K562 (cell line): ENCODE results near the gene CADPS2. TPM values are rescaled to one million over a fixed set of nuclear protein-coding genes. Genes with fewer than 3 reads are reported as not detected.

Source experiments
- ATAC-seq: fragments of 200-7000 bp; cut with Tn5 transposase; 3 replicates; pipeline ENCODE4 v1.9.1; 2020; ENCODE audit warnings: moderate library complexity
- BruUV-seq: library from RNA; stranded (reverse); fragments of 400-500 nt; replicated peaks from 2 replicates; lab custom pipeline; 2021; lab: Mats Ljungman, UMichigan
- CTCF ChIA-PET: fragments of 300-600 bp; formaldehyde crosslinking; extraction: SDS; loops from one replicate; lab custom pipeline; 2021; ENCODE audit warnings: low intra/inter-chr PET ratio; lab: Yijun Ruan, JAX
- POLR2A ChIA-PET: fragments of 300-600, 350-650 bp; sonication (Branson Sonifier 250); formaldehyde crosslinking; extraction: SDS; loops from one replicate; lab custom pipeline; 2021; ENCODE audit warnings: antibody characterized with exemption, inconsistent platforms; lab: Yijun Ruan, JAX
- DNase-seq, 4 experiments: peaks; one replicate each; pipeline versions ENCODE4 v3.0.0 to v3.0.0-alpha.2; 2011 to 2018; ENCODE audit warnings: low spot score in 3 of 4, mixed read lengths in 3 of 4; ENCODE audit errors: extremely low read depth in 1 of 4
- FAIRE-seq: peaks from 2 replicates; lab custom pipeline; 2011; peaks lifted over from hg19 to GRCh38; lab: Jason Lieb, UNC
- H2AFZ ChIP-seq: 2 replicates; pipeline ENCODE4 v1.6.0; 2011; ENCODE audit warnings: low read depth, low read length, control low read depth, inconsistent platforms
- H3K27ac ChIP-seq: fragments of 200-600 bp; 3 replicates; pipeline ENCODE4 v1.8.0; 2011; ENCODE audit warnings: low read depth, mild to moderate bottlenecking, control low read depth, inconsistent platforms, low read length, moderate library complexity, mixed read lengths; ENCODE audit errors: extremely low read depth
- H3K27me3 ChIP-seq, 2 experiments: fragments of 300-600 bp in 1 of 2; 2 replicates in 1 of 2; 3 replicates in 1 of 2; pipeline versions ENCODE4 v1.6.0 to v1.8.0; 2011; ENCODE audit warnings: inconsistent platforms in 2 of 2, low read length in 2 of 2, mild to moderate bottlenecking in 1 of 2, mixed read lengths in 1 of 2, moderate library complexity in 1 of 2; ENCODE audit not compliant: control insufficient read depth in 2 of 2, insufficient read depth in 2 of 2
- H3K36me3 ChIP-seq: fragments of 300-600 bp; 3 replicates; pipeline ENCODE4 v1.8.0; 2011; ENCODE audit warnings: mild to moderate bottlenecking, low read length, inconsistent platforms; ENCODE audit not compliant: control insufficient read depth, insufficient read depth
- H3K4me1 ChIP-seq, 2 experiments: fragments of 200-600 bp in 1 of 2; replicated peaks in 1 of 2; 2 replicates in 1 of 2; 3 replicates in 1 of 2; pipeline versions ENCODE4 v1.5.1 to v1.8.0; 2011; ENCODE audit warnings: inconsistent platforms in 2 of 2, low read length in 2 of 2, mild to moderate bottlenecking in 1 of 2, mixed read lengths in 1 of 2, moderate library complexity in 1 of 2; ENCODE audit not compliant: control insufficient read depth in 2 of 2, insufficient read depth in 2 of 2
- H3K4me2 ChIP-seq: 2 replicates; pipeline ENCODE4 v1.6.1; 2011; ENCODE audit warnings: low read length, control low read depth, inconsistent platforms, mixed read lengths; ENCODE audit not compliant: insufficient read depth
- H3K4me3 ChIP-seq: fragments of 200-600 bp; sonication (generic), shearing (Covaris generic); 2 replicates; pipeline ENCODE4 v1.5.1; 2016; ENCODE audit warnings: control low read depth, inconsistent platforms
- H3K79me2 ChIP-seq: fragments of 200-600 bp; 3 replicates; pipeline ENCODE4 v1.8.0; 2011; ENCODE audit warnings: low read length, inconsistent platforms; ENCODE audit not compliant: control insufficient read depth, insufficient read depth
- H3K9ac ChIP-seq, 2 experiments: 2 replicates each; pipeline versions ENCODE4 v1.6.0 to v1.6.1; 2011; ENCODE audit warnings: low read depth in 2 of 2, low read length in 2 of 2, control low read depth in 1 of 2, inconsistent platforms in 1 of 2, mild to moderate bottlenecking in 1 of 2, mixed read lengths in 1 of 2; ENCODE audit not compliant: insufficient read depth in 1 of 2
- H3K9me1 ChIP-seq: one replicate; pipeline ENCODE4 v1.6.0; 2011; ENCODE audit warnings: inconsistent platforms, mild to moderate bottlenecking, low read length, moderate library complexity; ENCODE audit not compliant: control insufficient read depth, insufficient read depth
- H3K9me3 ChIP-seq: replicated peaks from 2 replicates; pipeline ENCODE4 v1.5.1; 2011; ENCODE audit warnings: low read depth, low read length, inconsistent platforms; ENCODE audit not compliant: control insufficient read depth, insufficient read depth
- H4K20me1 ChIP-seq: replicated peaks from 2 replicates; pipeline ENCODE4 v1.6.1; 2011; ENCODE audit warnings: low read length, inconsistent platforms, mixed read lengths; ENCODE audit not compliant: control insufficient read depth, insufficient read depth
- ATF3 ChIP-seq, 2 experiments: fragments of 450-650 bp in 1 of 2; sonication (generic) in 1 of 2; formaldehyde crosslinking in 1 of 2; IDR thresholded peaks in 1 of 2; conservative IDR thresholded peaks in 1 of 2; 2 replicates each; pipeline versions ENCODE4 v1.6.1 to v1.8.1; 2016 to 2023; ENCODE audit warnings: mild to moderate bottlenecking in 2 of 2, moderate library complexity in 2 of 2, inconsistent platforms in 1 of 2, missing genetic modification reagents in 1 of 2
- GATA2 ChIP-seq: sonication (generic); formaldehyde crosslinking; IDR thresholded peaks from 2 replicates; pipeline ENCODE4 v1.4.0; 2020; ENCODE audit warnings: mild to moderate bottlenecking, missing genetic modification reagents
- PRMT5 ChIP-seq: sonication (generic); formaldehyde crosslinking; IDR thresholded peaks from 2 replicates; pipeline ENCODE4 v1.5.0; 2020; ENCODE audit warnings: missing genetic modification reagents
- SREBF1 ChIP-seq: fragments of 150-350 bp; IDR thresholded peaks from 2 replicates; pipeline ENCODE4 v1.6.1; 2014; ENCODE audit warnings: antibody characterized with exemption, low read depth, low read length, borderline replicate concordance
- ZBTB11 ChIP-seq, 3 experiments: fragments of 200-800 bp in 1 of 3; fragments of 250-450 bp in 1 of 3; fragments of 450-650 bp in 1 of 3; sonication (Bioruptor Pico) in 1 of 3; sonication (Bioruptor generic) in 1 of 3; formaldehyde crosslinking in 1 of 3; IDR thresholded peaks; 2 replicates each; pipeline versions ENCODE4 v1.6.1 to v1.8.0; 2016 to 2022; ENCODE audit warnings: mild to moderate bottlenecking in 2 of 3, missing genetic modification characterization in 2 of 3, missing compliant biosample characterization in 1 of 3, moderate library complexity in 1 of 3
- ZNF449 ChIP-seq: fragments of 250-450 bp; sonication (Bioruptor Pico); IDR thresholded peaks from 2 replicates; pipeline ENCODE4 v1.8.0; 2022; ENCODE audit warnings: moderate library complexity, mild to moderate bottlenecking, inconsistent platforms
- WGBS: fragments of 100-300 bp; shearing (Covaris generic); methylation state at CpG from one replicate; pipeline ENCODE4 v1.1.6; 2016; ENCODE audit warnings: low coverage, mixed read lengths; ENCODE audit not compliant: insufficient coverage; ENCODE audit errors: missing lambda C conversion rate; 5-methylcytosine and 5-hydroxymethylcytosine counted together
- in situ Hi-C: fragments of 300-500 bp; cut with MboI; formaldehyde crosslinking; loops from 4 replicates; pipeline ENCODE4 v1.15.0; 2018; ENCODE audit warnings: inconsistent platforms, mixed read lengths
- intact Hi-C: fragments of 100-400 bp; cut with micrococcal nuclease; formaldehyde crosslinking; loops from 2 replicates; pipeline ENCODE4 v1.14.2; 2022
- polyA plus RNA-seq, 8 experiments: library from polyadenylated mRNA; depleted of rRNA in 4 of 8; stranded (reverse) in 5 of 8; unstranded in 3 of 8; fragments of >200 nt; fragmentation: Nextera tagmentation in 2 of 8; fragmentation: Illumina TruSeq in 1 of 8; extraction: Ambion mirVana in 2 of 8; extraction: Trizol in 1 of 8; gene quantifications; 2 replicates each; pipeline versions ENCODE4 v1.2.1 to v1.2.3, GENCODE V29; 2011 to 2014; ENCODE audit warnings: inconsistent platforms in 1 of 8, missing spikeins in 1 of 8
- total RNA-seq, 7 experiments: library from RNA; depleted of rRNA in 6 of 7; stranded (reverse); fragments of >200 nt in 6 of 7; fragmentation: Illumina TruSeq in 2 of 7; extraction: Trizol in 2 of 7; gene quantifications; 2 replicates each; pipeline versions ENCODE4 v1.2.1 to v1.2.3, GENCODE V29; 2011 to 2021; ENCODE audit warnings: low replicate concordance in 1 of 7

The CADPS2 gene
- total and polyA plus RNA-seq, 9 of the 15 experiments (the other 6 are each of a cell fraction or from before 2014, with no cell fraction given): 0.03 to 0.14 (median 0.04) TPM; not detected in 1

GRCh38 chr7:122686360-122686878, 199.8 kb downstream of the CADPS2 start:
- DNase-seq: no peak
- POLR2A ChIA-PET: no interaction called here
- H3K9me1 ChIP-seq: no peaks in the 10 kb centered on the region
- ATAC-seq: no peak
- no peak overlapping the region for H3K27ac ChIP-seq
- no peak for FAIRE-seq
- no TSS peak for BruUV-seq
- no peak overlapping the region for H2AFZ ChIP-seq
- H3K79me2 ChIP-seq: no peaks in the 10 kb centered on the region
- in situ Hi-C loops: no loop called here
- intact Hi-C loops: no loop called here
- no peaks in the 10 kb centered on the region for H3K36me3 ChIP-seq
- H3K9me3 ChIP-seq: no peaks in the 10 kb centered on the region
- WGBS: under 1% methylated on average over 10 of the region's 10 CpGs
- no peaks in the 10 kb centered on the region for H3K27me3 ChIP-seq
- H4K20me1 ChIP-seq: no peaks in the 10 kb centered on the region
- no peak overlapping the region for H3K9ac ChIP-seq
- H3K4me3 ChIP-seq: no peak overlapping the region
- no peak overlapping the region for H3K4me2 ChIP-seq
- CTCF ChIA-PET: no interaction called here
- no peaks in the 10 kb centered on the region for H3K4me1 ChIP-seq
- TF ChIP-seq ZNF449 (CRISPR knock-in tag): no peak
- no peak for TF ChIP-seq GATA2 (CRISPR knock-in tag)
- no peak for TF ChIP-seq ZBTB11 (CRISPR knock-in tag; IDR thresholded peaks at IDR 0.05)
- TF ChIP-seq ATF3 (IDR thresholded peaks at IDR 0.05): no peak
- TF ChIP-seq ATF3 (CRISPR knock-in tag; conservative IDR thresholded peaks at IDR 0.05): no peak
- no peak for TF ChIP-seq SREBF1
- TF ChIP-seq PRMT5 (CRISPR knock-in tag): no peak
